Loucy (cell line): Measurements from ENCODE around the gene OLFML1.

Experiments used
- CTCF ChIP-seq: fragments of 200-600 bp; sonication (generic); conservative IDR thresholded peaks from 2 replicates; pipeline ENCODE4 v1.5.1; 2014; ENCODE audit warnings: mild to moderate bottlenecking, antibody characterized with exemption, low read length
- EZH2phosphoT487 ChIP-seq: fragments of 200-600 bp; IDR thresholded peaks from 2 replicates; pipeline ENCODE4 v1.6.1; 2018; ENCODE audit warnings: antibody characterized with exemption, mild to moderate bottlenecking, moderate library complexity, borderline replicate concordance

- TF ChIP-seq CTCF, result no peak
- TF ChIP-seq EZH2phosphoT487, result no peak
Observed at GRCh38 chr11:7471071-7471470, 14.2 kb upstream of the OLFML1 start.
